GM12874 (cell line): ENCODE data around the gene HDAC4.
A peak's percentile ranks its signal among the peaks of the same experiment; 100 is the strongest.

Source experiments
- TF ChIP-seq, protein P1 (sequence below): IDR thresholded peaks from 2 replicates; pipeline ENCODE4 v1.5.1; 2011; ENCODE audit warnings: low read depth, mild to moderate bottlenecking, control low read depth, low read length, moderate library complexity; ENCODE audit not compliant: insufficient read depth

The HDAC4 gene

DNA sequence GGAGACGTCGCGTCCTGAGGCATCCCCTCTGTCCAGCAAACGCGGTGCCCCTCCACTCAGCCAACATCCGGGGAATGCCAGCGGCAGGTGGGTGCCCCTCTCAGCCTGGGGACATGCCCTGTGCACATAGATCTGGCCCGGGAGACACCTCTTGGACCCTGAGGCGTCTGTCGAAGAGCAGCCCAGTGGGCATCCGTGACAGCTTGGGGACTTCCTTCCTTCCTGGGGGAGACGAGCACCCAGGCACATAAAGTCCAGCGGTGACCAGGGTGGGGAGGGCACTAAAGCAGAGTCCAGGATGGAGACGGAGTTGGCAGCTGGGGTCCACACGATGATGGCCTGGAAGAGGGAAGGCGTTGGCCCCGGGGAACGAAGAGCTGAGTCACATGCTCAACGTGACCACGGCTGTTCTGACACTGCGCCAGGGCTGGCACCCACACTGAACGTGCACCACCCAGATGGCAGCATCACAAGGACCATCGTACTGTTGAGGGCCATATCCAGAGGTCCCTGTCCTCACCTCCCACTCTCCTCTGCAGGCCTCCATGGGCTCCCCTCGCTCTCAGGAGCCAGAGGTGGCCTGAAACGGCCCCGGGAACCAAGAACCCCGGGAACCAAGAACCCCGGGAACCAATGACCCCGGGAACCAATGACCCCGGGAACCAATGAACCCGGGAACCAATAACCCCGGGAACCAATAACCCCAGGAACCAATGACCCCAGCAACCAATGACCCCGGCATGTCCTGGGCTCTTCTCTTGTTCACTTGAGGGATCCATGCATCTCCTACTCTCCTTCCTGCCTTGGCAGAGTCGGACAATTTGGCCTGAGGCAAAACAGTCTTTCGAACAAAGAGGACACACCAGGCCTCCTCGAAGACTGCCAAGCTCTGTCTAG, 22.6 kb downstream of the HDAC4 start:
- TF ChIP-seq, protein P1, sequence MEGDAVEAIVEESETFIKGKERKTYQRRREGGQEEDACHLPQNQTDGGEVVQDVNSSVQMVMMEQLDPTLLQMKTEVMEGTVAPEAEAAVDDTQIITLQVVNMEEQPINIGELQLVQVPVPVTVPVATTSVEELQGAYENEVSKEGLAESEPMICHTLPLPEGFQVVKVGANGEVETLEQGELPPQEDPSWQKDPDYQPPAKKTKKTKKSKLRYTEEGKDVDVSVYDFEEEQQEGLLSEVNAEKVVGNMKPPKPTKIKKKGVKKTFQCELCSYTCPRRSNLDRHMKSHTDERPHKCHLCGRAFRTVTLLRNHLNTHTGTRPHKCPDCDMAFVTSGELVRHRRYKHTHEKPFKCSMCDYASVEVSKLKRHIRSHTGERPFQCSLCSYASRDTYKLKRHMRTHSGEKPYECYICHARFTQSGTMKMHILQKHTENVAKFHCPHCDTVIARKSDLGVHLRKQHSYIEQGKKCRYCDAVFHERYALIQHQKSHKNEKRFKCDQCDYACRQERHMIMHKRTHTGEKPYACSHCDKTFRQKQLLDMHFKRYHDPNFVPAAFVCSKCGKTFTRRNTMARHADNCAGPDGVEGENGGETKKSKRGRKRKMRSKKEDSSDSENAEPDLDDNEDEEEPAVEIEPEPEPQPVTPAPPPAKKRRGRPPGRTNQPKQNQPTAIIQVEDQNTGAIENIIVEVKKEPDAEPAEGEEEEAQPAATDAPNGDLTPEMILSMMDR = no peak

DNA sequence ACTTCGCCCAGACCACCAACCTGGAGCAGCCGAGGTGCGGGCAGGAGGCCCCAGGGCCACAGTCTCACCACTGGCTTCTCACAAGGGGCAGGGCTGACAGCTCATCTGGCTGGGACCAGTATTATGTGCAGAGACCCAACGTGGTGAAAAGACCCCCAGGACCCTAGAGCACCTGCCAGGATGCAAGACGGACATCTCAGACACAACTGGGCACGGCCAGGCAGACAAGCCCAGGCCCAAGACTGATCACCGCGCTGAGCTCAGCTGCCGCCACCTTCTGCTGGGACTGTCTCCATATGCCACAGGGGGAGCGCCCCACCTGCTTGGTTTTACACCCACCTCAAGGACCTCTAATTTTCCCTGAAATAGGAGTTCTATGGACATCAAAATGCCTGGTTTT, 23.2 kb downstream of the HDAC4 start:
- TF ChIP-seq, protein P1 = no peak

DNA sequence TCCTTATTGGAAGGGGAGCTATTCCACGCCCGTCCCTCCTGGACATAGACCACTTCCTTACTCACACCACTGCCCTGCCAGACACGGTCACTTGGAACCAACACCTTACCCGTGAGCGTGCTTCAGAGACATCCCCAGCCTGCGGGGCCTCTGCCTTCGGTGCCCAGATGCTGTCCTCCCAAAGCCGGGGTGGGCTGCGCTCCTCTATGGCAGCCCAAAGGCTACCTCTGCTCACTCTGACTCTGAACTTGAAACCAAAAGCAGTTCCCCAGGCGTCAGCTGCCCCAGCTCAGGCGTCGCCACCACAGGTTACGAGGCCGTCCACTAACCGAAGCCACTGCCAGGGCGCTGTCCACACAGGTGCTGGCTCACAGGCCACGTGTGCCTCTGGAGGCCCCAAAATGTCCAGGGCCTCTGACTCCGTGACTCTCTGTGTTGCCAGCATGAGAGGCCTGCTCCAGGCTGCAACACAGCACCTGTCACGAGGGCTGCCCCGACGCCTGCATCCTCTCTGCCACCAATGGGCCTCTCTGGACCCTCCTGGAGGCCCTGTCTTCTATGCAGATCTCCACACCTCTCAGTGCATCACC, 23.8 kb downstream of the HDAC4 start:
- TF ChIP-seq, protein P1 = no peak

DNA sequence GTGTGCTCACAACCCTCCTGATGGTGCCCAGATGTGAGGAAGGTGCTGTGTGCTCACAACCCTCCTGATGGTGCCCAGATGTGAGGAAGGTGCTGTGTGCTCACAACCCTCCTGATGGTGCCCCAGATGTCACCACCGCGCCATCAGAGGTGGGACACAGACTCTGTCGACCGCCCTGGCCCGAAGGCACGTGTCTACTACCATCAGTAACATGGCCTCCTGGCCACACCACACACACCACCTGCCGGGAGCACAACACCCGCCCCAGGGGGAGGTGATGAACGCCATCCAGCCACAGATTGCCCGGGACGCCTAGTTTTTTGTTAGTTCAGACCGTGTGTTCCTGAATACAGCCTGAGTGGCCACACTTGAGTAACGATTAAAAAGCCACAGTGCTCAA, 24.5 kb downstream of the HDAC4 start:
- TF ChIP-seq, protein P1 = no peak

GRCh38 chr2:239375278-239376061, 25.4 kb downstream of the HDAC4 start:
- TF ChIP-seq, protein P1 = 0 out of 2 replicates have a peak, but pooled peaks have one; percentile 10

DNA sequence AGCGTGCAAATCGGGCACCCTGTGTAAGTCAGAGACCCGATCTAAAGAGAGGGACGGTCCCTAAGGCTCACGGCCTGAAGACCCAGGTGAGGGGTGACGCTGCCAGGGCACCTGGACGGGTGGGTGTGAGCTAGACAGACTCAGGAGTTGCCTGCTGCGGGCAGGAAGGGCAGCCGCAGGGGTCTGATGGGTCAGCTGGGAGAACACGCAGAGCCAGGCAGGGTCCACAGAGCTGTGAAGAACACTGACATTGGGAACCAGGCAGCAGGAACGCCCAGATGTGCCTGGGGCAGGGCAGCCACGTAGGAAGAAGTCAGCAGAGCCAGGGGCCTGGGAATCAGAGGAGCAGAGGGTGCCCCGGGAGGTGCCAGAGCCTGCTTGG, 25.9 kb downstream of the HDAC4 start:
- TF ChIP-seq, protein P1 = no peak

DNA sequence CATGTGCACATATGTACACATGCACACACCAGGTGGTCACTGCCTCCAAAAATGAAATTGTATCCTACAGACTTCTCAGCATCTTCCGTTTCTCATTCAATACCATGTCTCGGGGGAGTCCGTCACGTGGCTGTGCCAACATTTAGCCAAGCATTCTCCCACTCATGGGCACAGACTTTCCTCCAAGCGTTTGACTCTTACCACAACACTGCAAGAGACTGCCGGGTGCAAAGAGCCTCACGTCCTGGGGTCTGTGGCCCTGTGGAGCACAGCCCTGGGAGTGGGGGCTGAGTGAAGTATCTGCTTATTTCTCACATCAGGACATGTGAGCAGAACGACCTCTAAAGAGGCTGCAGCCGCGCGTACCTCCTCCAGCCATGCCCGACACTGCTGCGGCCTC, 28.0 kb downstream of the HDAC4 start:
- TF ChIP-seq, protein P1 = no peak
